ENCODE results near the gene ABTB2.
A peak's percentile ranks its signal among the peaks of the same experiment; 100 is the strongest.

ABTB2 gene

GRCh38 chr11:34143048-34143447 is 214.8 kb downstream of the ABTB2 start:
- no peak for DNase-seq

DNA sequence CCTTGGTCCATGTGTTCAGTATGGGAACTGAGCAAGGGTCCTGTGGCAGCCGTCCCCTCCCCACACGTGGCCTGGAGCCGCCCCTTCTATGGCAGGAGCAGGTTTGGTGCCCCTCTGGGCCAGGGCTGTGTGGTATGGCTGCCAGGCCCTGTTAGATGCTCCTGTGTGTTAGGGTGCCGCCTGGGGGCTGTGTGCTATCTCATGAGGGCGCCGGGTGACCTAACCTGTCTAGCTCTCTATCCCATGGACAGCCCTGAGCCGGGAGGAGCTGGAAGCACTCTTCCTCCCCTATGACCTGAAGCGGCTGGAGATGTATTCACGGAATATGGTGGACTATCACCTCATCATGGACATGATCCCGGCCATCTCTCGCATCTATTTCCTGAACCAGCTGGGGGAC is 217.7 kb downstream of the ABTB2 start:
- no peak for DNase-seq

DNA sequence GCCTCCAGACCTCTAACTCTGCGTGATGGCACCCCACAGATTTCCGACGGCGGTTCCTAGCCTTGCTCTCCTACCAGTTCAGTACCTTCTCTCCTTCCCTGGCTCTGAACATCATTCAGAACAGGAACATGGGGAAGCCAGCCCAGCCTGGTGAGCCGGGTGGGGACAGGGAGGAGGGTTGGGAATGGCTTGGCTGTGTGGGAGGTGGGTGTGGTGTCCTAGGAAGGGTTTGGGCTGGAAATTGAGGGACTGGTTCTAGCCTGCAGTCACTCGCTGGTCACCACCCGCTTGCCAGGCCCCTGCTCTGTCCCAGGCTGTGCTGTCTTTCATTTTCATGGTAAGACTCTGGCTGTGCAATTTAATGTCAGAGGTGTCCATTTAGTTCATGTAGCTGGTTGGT is 218.5 kb downstream of the ABTB2 start:
- no peak for DNase-seq

GRCh38 chr11:34136420-34136819 is 221.4 kb downstream of the ABTB2 start:
- no peak for DNase-seq

- DNase-seq, result no peak
These were observed 222.4 kb downstream of the ABTB2 start for GRCh38 chr11:34135439-34135838.

GRCh38 chr11:34134765-34135164 is 223.0 kb downstream of the ABTB2 start:
- DNase-seq, result no peak

DNA sequence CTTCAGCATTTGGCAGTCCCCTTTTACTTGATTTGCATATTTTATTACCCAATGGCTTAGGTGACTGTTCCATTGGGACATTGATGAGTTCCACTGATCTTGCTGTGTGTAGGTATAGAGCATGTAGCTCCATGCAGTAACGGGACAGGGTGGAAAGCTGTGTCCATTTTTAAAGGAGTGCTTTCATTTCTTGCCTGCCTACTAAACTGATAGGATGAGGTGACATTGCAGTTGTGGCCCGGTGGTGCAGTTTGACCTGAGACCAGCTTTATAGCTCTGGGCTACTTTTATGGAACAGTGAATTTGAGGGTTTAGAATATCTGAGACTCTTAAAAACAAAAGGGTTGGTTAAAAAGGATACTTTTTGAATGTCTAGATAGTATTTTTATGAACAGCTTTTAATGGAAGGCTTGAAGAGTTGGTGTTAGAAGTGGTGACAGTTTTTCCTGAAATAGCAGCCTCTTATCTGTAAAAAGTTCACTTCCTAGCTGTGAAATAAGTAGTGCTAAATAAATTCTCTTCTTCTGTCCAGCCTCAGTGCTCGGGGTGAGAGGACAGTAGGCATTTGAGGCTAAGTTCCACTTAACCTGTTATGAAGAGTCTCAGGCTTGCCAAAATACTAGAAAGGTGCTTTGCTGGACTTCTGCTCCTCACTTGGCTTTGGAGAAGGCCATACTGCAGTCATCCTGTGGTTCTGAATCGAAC is 225.4 kb downstream of the ABTB2 start:
- DNase-seq, result no peak

- no peak for DNase-seq
These were observed 229.0 kb downstream of the ABTB2 start for GRCh38 chr11:34128824-34129223.

GRCh38 chr11:34126959-34127848 is 230.6 kb downstream of the ABTB2 start:
- no peak for DNase-seq

- DNase-seq, result no peak
These were observed 232.7 kb downstream of the ABTB2 start for GRCh38 chr11:34124885-34125668.

- DNase-seq, result no peak
These were observed 237.2 kb downstream of the ABTB2 start for GRCh38 chr11:34120651-34121050.

DNA sequence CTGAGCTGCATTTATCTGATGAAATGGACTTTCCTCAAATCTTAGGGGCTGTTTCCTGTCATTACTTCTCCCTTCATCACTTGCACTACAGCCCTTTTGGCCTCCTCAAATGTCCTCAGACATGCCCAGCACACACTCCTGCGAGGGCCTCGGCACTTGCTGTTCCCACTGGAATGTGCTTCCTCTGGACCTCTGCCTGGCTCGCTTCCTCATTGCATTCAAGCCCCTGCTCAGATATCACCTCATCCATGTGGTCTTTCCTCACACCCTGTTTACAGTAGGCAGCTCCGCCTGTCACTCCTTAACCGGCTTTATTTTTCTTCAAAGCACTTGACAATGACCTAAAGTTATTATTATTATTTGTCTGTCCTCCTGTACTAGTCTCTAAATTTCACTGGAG is 243.3 kb downstream of the ABTB2 start:
- no peak for DNase-seq

GRCh38 chr11:34114014-34114413 is 243.8 kb downstream of the ABTB2 start:
- no peak for DNase-seq

- no peak for DNase-seq
These were observed 246.0 kb downstream of the ABTB2 start for GRCh38 chr11:34111722-34112270.

DNA sequence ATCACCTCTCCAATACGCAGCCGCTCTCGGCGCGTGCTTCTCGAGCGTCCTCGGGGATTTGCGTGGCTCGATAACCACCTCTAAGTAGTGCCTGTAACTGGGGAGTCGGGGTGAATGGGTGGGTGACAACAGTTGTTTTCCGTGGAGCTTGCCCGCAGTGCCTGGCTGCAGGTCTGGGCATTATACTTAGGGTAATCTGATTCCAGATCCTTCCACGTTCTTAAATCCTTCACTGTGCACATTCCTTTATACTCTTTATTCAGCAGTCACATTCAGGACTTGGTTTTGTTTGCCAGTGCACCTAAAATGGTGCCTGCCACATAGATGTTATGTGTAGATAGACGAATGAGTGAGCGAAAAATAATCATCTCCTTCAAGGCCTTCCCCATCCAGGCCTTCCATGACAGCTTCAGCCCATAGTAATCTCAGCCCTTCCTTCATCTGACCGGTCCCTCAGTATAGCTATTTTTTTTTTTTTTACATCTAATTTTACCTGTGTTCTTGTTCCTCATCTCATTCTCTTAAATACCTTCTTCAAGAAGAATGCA is 251.8 kb downstream of the ABTB2 start:
- DNase-seq, result no peak

DNA sequence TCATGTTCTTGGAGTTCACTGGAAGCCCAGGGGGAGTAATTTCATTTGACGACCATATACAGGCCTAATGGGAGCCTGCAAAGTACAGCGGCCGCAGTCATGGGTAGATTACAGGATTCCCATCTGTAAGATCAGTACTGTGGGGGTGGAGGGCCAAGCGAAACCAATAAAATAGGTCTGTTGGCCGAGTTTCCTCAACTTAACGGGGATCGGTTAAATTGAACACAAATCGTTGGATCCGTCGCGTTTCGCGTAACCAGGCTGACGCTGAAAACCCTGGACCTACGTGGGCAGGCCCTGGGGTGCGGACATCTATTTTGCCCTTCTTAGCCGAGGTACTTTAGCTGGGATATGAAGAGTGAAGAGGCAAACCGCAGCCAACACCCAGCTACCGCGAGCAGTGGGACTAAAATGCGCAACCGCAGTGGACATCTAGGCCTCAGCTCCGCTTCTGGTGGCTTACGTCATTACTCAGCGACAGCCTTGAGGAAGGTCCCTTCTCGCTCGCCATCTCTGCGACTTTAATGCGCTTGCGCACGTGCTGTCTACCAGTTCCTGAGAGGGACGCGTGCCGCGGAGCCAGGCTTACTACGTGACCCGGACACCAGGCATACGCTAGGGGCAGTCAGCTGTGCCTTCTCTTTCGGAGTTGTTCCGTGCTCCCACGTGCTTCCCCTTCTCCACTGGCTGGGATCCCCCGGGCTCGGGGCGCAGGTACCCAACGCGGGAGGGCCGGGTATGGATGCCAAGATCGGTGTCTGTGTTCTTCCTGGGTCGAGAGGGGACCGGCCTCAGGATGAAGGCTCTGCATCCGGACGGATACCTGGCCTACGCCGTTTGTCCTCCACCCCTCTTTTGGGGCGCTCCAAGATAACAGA is 252.5 kb downstream of the ABTB2 start, which contains the start of gene NAT10:
Gene NAT10 (plus strand): TSS at position 551 of the 878 bp plus-strand sequence. CDS start 2,597 bp downstream, outside the sequence.
- DNase-seq, result peak; percentile 95

DNA sequence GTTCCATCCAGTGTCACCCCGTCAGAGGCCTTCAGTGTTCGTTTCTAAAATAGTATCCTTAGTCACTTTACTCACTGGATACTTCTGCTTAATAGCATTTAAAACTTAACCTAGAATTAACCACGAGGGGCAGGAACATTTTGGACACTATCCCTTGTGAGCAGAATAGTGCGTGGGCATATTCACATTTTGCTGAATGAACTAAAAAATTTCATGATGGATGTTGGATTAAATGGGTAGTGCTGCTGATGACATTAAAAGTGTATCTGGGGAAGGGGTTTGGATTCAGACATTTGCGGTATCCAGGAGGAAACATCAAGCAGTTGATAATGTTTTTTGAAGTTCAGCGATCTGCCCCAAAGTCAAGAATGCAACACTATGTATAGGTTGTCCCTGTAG is 253.1 kb downstream of the ABTB2 start:
- DNase-seq, result no peak

Data from NCI-H2029 treated with DMSO at 0.1 percent for 48 hours (cell line).